IMR-90 (cell line): ENCODE measurements around the gene VOPP1. TPM values are rescaled to one million over a fixed set of nuclear protein-coding genes. Genes with fewer than 3 reads are reported as not detected.

Experiments
- ATAC-seq: fragments of 200-7000 bp; cut with Tn5 transposase; 2 replicates; pipeline ENCODE4 v1.9.1; 2020; ENCODE audit warnings: low read depth, mild to moderate bottlenecking, moderate library complexity
- BruUV-seq: library from RNA; stranded (reverse); fragments of 400-500 nt; replicated peaks from 2 replicates; lab custom pipeline; 2021; lab: Mats Ljungman, UMichigan
- CTCF ChIA-PET: fragments of 300-600 bp; formaldehyde crosslinking; extraction: SDS; loops from one replicate; lab custom pipeline; 2021; ENCODE audit warnings: antibody characterized with exemption; lab: Yijun Ruan, JAX
- POLR2A ChIA-PET: fragments of 300-600 bp; sonication (Branson Sonifier 250); formaldehyde crosslinking; loops from one replicate; lab custom pipeline; 2022; ENCODE audit warnings: antibody characterized with exemption; ENCODE audit not compliant: unreplicated experiment; lab: Charles Lee
- DNase-seq: peaks from one replicate; pipeline ENCODE4 v3.0.0; 2013
- H2AFZ ChIP-seq: replicated peaks from 2 replicates; pipeline ENCODE3; 2013; ENCODE audit warnings: low read length, mild to moderate bottlenecking; ENCODE audit not compliant: poor library complexity
- H2AK5ac ChIP-seq: 2 replicates; pipeline ENCODE4 v1.6.1; 2013; ENCODE audit warnings: low read depth, low read length, inconsistent platforms
- H2AK9ac ChIP-seq: replicated peaks from 2 replicates; pipeline ENCODE3; 2013; ENCODE audit warnings: mild to moderate bottlenecking, low read depth, low read length, moderate library complexity; ENCODE audit not compliant: poor library complexity
- H2BK120ac ChIP-seq: 2 replicates; pipeline ENCODE4 v1.6.1; 2013; ENCODE audit warnings: low read depth, low read length, inconsistent platforms
- H2BK15ac ChIP-seq: 3 replicates; pipeline ENCODE4 v1.6.1; 2013; ENCODE audit warnings: low read depth, low read length, inconsistent platforms
- H2BK20ac ChIP-seq: 2 replicates; pipeline ENCODE4 v1.6.1; 2013; ENCODE audit warnings: low read depth, mild to moderate bottlenecking, inconsistent platforms, low read length, moderate library complexity
- H2BK5ac ChIP-seq: 2 replicates; pipeline ENCODE4 v1.6.1; 2013; ENCODE audit warnings: mild to moderate bottlenecking, low read depth, low read length, inconsistent platforms; ENCODE audit not compliant: poor library complexity, severe bottlenecking
- H3K14ac ChIP-seq: replicated peaks from 2 replicates; pipeline ENCODE4 v1.6.1; 2013; ENCODE audit warnings: low read depth, low read length, inconsistent platforms
- H3K18ac ChIP-seq: 2 replicates; pipeline ENCODE4 v1.6.1; 2013; ENCODE audit warnings: low read depth, low read length, control low read depth
- H3K23ac ChIP-seq: 2 replicates; pipeline ENCODE4 v1.6.1; 2013; ENCODE audit warnings: low read depth, low read length, inconsistent platforms
- H3K27ac ChIP-seq: 2 replicates; pipeline ENCODE4 v1.5.1; 2013; ENCODE audit warnings: mild to moderate bottlenecking, control low read depth, low read length; ENCODE audit not compliant: insufficient read depth
- H3K27me3 ChIP-seq: 2 replicates; pipeline ENCODE4 v1.6.1; 2013; ENCODE audit warnings: low read length; ENCODE audit not compliant: control insufficient read depth, insufficient read depth
- H3K36me3 ChIP-seq: 2 replicates; pipeline ENCODE4 v1.6.1; 2013; ENCODE audit warnings: low read length, mixed read lengths; ENCODE audit not compliant: control insufficient read depth, insufficient read depth
- H3K4ac ChIP-seq: 2 replicates; pipeline ENCODE4 v1.6.1; 2013; ENCODE audit warnings: low read depth, low read length, inconsistent platforms
- H3K4me1 ChIP-seq: 2 replicates; pipeline ENCODE4 v1.6.1; 2013; ENCODE audit warnings: low read length, mixed read lengths; ENCODE audit not compliant: control insufficient read depth, insufficient read depth
- H3K4me2 ChIP-seq: 2 replicates; pipeline ENCODE4 v1.6.1; 2013; ENCODE audit warnings: low read depth, mild to moderate bottlenecking, control low read depth, low read length, moderate library complexity
- H3K4me3 ChIP-seq: 2 replicates; pipeline ENCODE4 v1.5.1; 2013; ENCODE audit warnings: low read depth, mild to moderate bottlenecking, control low read depth, low read length, moderate library complexity; ENCODE audit not compliant: insufficient read depth
- H3K56ac ChIP-seq: 2 replicates; pipeline ENCODE4 v1.6.1; 2013; ENCODE audit warnings: low read length, inconsistent platforms; ENCODE audit not compliant: insufficient read depth; ENCODE audit errors: extremely low read depth
- H3K79me1 ChIP-seq, 2 experiments: 2 replicates each; pipeline ENCODE4 v1.6.1; 2013; ENCODE audit warnings: low read length in 2 of 2, inconsistent platforms in 1 of 2, low read depth in 1 of 2
- H3K9ac ChIP-seq: 2 replicates; pipeline ENCODE4 v1.6.1; 2013; ENCODE audit warnings: low read depth, low read length, control low read depth
- H3K9me1 ChIP-seq: 2 replicates; pipeline ENCODE4 v1.6.1; 2013; ENCODE audit warnings: low read length, inconsistent platforms; ENCODE audit not compliant: insufficient read depth
- H3K9me3 ChIP-seq: 2 replicates; pipeline ENCODE4 v1.6.1; 2013; ENCODE audit warnings: low read length; ENCODE audit not compliant: control insufficient read depth, insufficient read depth
- H4K20me1 ChIP-seq: 2 replicates; pipeline ENCODE4 v1.6.1; 2013; ENCODE audit warnings: low read length, inconsistent platforms; ENCODE audit not compliant: insufficient read depth
- H4K5ac ChIP-seq: 2 replicates; pipeline ENCODE4 v1.6.1; 2013; ENCODE audit warnings: mild to moderate bottlenecking, low read depth, low read length, control low read depth
- H4K8ac ChIP-seq, 2 experiments: 2 replicates each; pipeline ENCODE4 v1.6.1; 2013; ENCODE audit warnings: low read depth in 2 of 2, low read length in 2 of 2, control low read depth in 1 of 2, inconsistent platforms in 1 of 2
- H4K91ac ChIP-seq: 2 replicates; pipeline ENCODE4 v1.6.1; 2013; ENCODE audit warnings: low read depth, low read length, inconsistent platforms; ENCODE audit not compliant: insufficient read depth
- CHD1 ChIP-seq: IDR thresholded peaks from 2 replicates; pipeline ENCODE4 v1.6.1; 2012; ENCODE audit warnings: low read depth, low read length, improper control_type of control experiment
- ELK1 ChIP-seq: fragments of 150-350 bp; IDR thresholded peaks from 2 replicates; pipeline ENCODE4 v1.6.1; 2016; ENCODE audit warnings: low read depth, mild to moderate bottlenecking, low read length, moderate library complexity, borderline replicate concordance
- RAD21 ChIP-seq: IDR thresholded peaks from 2 replicates; pipeline ENCODE4 v1.6.1; 2012; ENCODE audit warnings: low read length, improper control_type of control experiment
- WGBS, 2 experiments: methylation state at CpG; one replicate each; pipeline versions ENCODE4 v1.1.5 to v1.1.7; 2013; ENCODE audit warnings: missing lambda C conversion rate in 2 of 2; ENCODE audit not compliant: insufficient read length in 1 of 2; ENCODE audit errors: extremely low coverage in 2 of 2; 5-methylcytosine and 5-hydroxymethylcytosine counted together
- dilution Hi-C: fragments of 300-500 bp; cut with HindIII; formaldehyde crosslinking; loops from one replicate; pipeline ENCODE4 v1.14.3; 2018; ENCODE audit warnings: low sequenced_read_pairs; ENCODE audit not compliant: unreplicated experiment
- in situ Hi-C: fragments of 300-500 bp; cut with MboI; formaldehyde crosslinking; loops from 3 replicates; pipeline ENCODE4 v1.14.3; 2019; ENCODE audit warnings: low sequenced_read_pairs, inconsistent platforms, mixed read lengths
- intact Hi-C: fragments of 100-400 bp; cut with micrococcal nuclease; formaldehyde crosslinking; loops from 2 replicates; pipeline ENCODE4 v1.10.0; 2022
- polyA plus RNA-seq, 3 experiments: library from polyadenylated mRNA; depleted of rRNA; stranded (reverse); fragments of >200 nt; gene quantifications; 2 replicates each; pipeline ENCODE4 v1.2.3, GENCODE V29; 2012; ENCODE audit warnings: low replicate concordance in 1 of 3
- total RNA-seq: library from RNA; depleted of rRNA; stranded (reverse); fragments of >200 nt; gene quantifications from 2 replicates; pipeline ENCODE4 v1.2.3, GENCODE V29; 2012

The VOPP1 gene
- total and polyA plus RNA-seq, 2 of the 4 experiments (the other 2 are of a cell fraction), result 60.2 to 94.5 TPM

GRCh38 chr7:55427800-55428199, 144.5 kb downstream of the VOPP1 start:
- in situ Hi-C loops (loop anchor here (25.0 kb wide), 1 partner anchor 535 kb away; the partner anchor contains the start of genes MRPS17 and NIPSNAP2), dilution Hi-C loops (no loop called here), intact Hi-C loops (no loop called here)
- H3K4me3 ChIP-seq, result no peak overlapping the region
- H2AK9ac ChIP-seq, result no peak overlapping the region
- BruUV-seq, result no TSS peak
- 51% methylated on average over 4 of the region's 11 CpGs; no CpG with 5 or more reads in 1 of the 2 experiments for WGBS, 2 experiments
- H3K4me1 ChIP-seq, result peaks cover 18% of the 10 kb centered on the region
- no peak overlapping the region for H3K4ac ChIP-seq
- H3K4me2 ChIP-seq, result no peak overlapping the region
- H2BK5ac ChIP-seq, result no peak overlapping the region
- DNase-seq (no peak), ATAC-seq (no peak)
- no peak overlapping the region for H3K18ac ChIP-seq
- H2AK5ac ChIP-seq, result no peak overlapping the region
- H4K8ac ChIP-seq, result no peak overlapping the region
- no peaks in the 10 kb centered on the region for H3K9me3 ChIP-seq
- no peaks in the 10 kb centered on the region for H3K27me3 ChIP-seq
- no peak overlapping the region for H2BK15ac ChIP-seq
- H2BK20ac ChIP-seq, result no peak overlapping the region
- no peak overlapping the region for H3K27ac ChIP-seq
- 0 out of 2 replicates have a peak, but pooled peaks cover 3% of the 10 kb centered on the region for H4K20me1 ChIP-seq
- H2AFZ ChIP-seq, result no peak overlapping the region
- no peak overlapping the region for H4K91ac ChIP-seq
- ChIA-PET CTCF (interaction anchor here (1.0 kb wide), 1 partner anchor 13 kb away, joined by 4 read pairs; no protein-coding TSS in a partner anchor), POLR2A (no interaction called here)
- no peak for TF ChIP-seq CHD1
- TF ChIP-seq ELK1, result no peak
- TF ChIP-seq RAD21, result no peak
- no peak overlapping the region for H3K9ac ChIP-seq
- H3K56ac ChIP-seq, result no peak overlapping the region
- no peak overlapping the region for H3K14ac ChIP-seq
- peaks cover 9% of the 10 kb centered on the region; the same call in 1 of the 2 replicates for H3K9me1 ChIP-seq
- H3K36me3 ChIP-seq, result peaks cover 8% of the 10 kb centered on the region
- H2BK120ac ChIP-seq, result no peak overlapping the region
- H4K5ac ChIP-seq, result no peak overlapping the region
- no peak overlapping the region for H3K23ac ChIP-seq
- H3K79me1 ChIP-seq, result 0 out of 4 replicates have a peak, but pooled peaks cover 0 to 7% of the 10 kb centered on the region in 2 experiments
